Measurements from ENCODE around the gene TRMT5.

GRCh38 chr14:60989599-60989998, 8.7 kb upstream of the TRMT5 start:
- TF ChIP-seq POLR2A (IDR thresholded peaks at IDR 0.05): no peak
- TF ChIP-seq CTCF (IDR thresholded peaks at IDR 0.05): no peak

Measured in uterus (tissue), 2 donors.